OCI-LY1 (cell line): ENCODE data around the gene PPP4R1.

ENCODE experiments used
- CTCF ChIP-seq: fragments of 200-600 bp; sonication (generic), shearing (Covaris generic); IDR thresholded peaks from 2 replicates; pipeline ENCODE4 v1.5.1; 2017; ENCODE audit warnings: mild to moderate bottlenecking, antibody characterized with exemption, low read length, moderate library complexity, mixed read lengths
- EZH2 ChIP-seq: fragments of 200-600 bp; sonication (generic), shearing (Covaris generic); IDR thresholded peaks from 2 replicates; pipeline ENCODE4 v1.8.0; 2017; ENCODE audit warnings: borderline replicate concordance, mixed run types, mild to moderate bottlenecking, antibody characterized with exemption, low read length, moderate library complexity, mixed read lengths

GRCh38 chr18:9619545-9619944, 5.2 kb upstream of the PPP4R1 start:
- TF ChIP-seq CTCF = no peak
- no peak for TF ChIP-seq EZH2
